Suprapubic skin (tissue), 3 donors: ENCODE measurements around the gene LENG8.

Source experiments
- CTCF ChIP-seq, 2 donors: fragments of 200-600 bp in 1 of 2; fragments of 450-650 bp in 1 of 2; sonication (generic) in 1 of 2; IDR thresholded peaks; one replicate each; pipeline ENCODE4 v1.5.1; 2016 to 2019; ENCODE audit warnings: antibody characterized with exemption in 2 of 2, mild to moderate bottlenecking in 1 of 2, moderate library complexity in 1 of 2
- POLR2A ChIP-seq, 2 donors: fragments of 450-650 bp; IDR thresholded peaks; one replicate each; pipeline ENCODE4 v1.6.1; 2017; ENCODE audit warnings: antibody characterized with exemption in 2 of 2, mild to moderate bottlenecking in 2 of 2, moderate library complexity in 2 of 2

GRCh38 chr19:54407780-54408179 lies 41.2 kb upstream of the LENG8 start:
- no peak for TF ChIP-seq CTCF (IDR thresholded peaks at IDR 0.05)
- TF ChIP-seq POLR2A (IDR thresholded peaks at IDR 0.05) = no peak
